ENCODE results near the gene MRPL33. TPM values are rescaled to one million over a fixed set of nuclear protein-coding genes. Genes with fewer than 3 reads are reported as not detected.

Gene MRPL33
- total and polyA plus RNA-seq, 2 experiments from 2014 or later, result 80.5 to 310 TPM

- Histone ChIP-seq H3F3A (replicated peaks; ENCODE audit: low read depth) (0 out of 2 replicates have a peak, but pooled peaks cover 4% of the 10 kb centered on the region), H3K9me2 (ENCODE audit: insufficient read depth) (no peaks in the 10 kb centered on the region), H4K20me1 (replicated peaks; ENCODE audit: insufficient read depth) (no peaks in the 10 kb centered on the region), H3K4me3 (no peak overlapping the region), H3K27me3 (ENCODE audit: insufficient read depth) (no peaks in the 10 kb centered on the region), H3K4me2 (no peak overlapping the region), H3K27ac (ENCODE audit: low read depth) (no peak overlapping the region), H3K36me3 (ENCODE audit: insufficient read depth) (no peaks in the 10 kb centered on the region), H3K79me2 (replicated peaks; ENCODE audit: insufficient read depth) (no peaks in the 10 kb centered on the region), H2AFZ (no peak overlapping the region), H3K4me1 (ENCODE audit: insufficient read depth) (peaks cover 15% of the 10 kb centered on the region)
- Mint-ChIP-seq H3K27ac (no peak overlapping the region), H3K36me3 (ENCODE audit: low read depth) (no peaks in the 10 kb centered on the region), H3K27me3 (ENCODE audit: insufficient read depth, low read depth, poor library complexity) (peaks cover 7% of the 10 kb centered on the region), H3K4me3 (no peak overlapping the region), H3K9me3 (no peaks in the 10 kb centered on the region), H3K4me1 (peaks cover 15% of the 10 kb centered on the region)
- ATAC-seq, result no peak
- DNase-seq (ENCODE audit: low spot score), result no peak
- TF ChIP-seq, protein P1, sequence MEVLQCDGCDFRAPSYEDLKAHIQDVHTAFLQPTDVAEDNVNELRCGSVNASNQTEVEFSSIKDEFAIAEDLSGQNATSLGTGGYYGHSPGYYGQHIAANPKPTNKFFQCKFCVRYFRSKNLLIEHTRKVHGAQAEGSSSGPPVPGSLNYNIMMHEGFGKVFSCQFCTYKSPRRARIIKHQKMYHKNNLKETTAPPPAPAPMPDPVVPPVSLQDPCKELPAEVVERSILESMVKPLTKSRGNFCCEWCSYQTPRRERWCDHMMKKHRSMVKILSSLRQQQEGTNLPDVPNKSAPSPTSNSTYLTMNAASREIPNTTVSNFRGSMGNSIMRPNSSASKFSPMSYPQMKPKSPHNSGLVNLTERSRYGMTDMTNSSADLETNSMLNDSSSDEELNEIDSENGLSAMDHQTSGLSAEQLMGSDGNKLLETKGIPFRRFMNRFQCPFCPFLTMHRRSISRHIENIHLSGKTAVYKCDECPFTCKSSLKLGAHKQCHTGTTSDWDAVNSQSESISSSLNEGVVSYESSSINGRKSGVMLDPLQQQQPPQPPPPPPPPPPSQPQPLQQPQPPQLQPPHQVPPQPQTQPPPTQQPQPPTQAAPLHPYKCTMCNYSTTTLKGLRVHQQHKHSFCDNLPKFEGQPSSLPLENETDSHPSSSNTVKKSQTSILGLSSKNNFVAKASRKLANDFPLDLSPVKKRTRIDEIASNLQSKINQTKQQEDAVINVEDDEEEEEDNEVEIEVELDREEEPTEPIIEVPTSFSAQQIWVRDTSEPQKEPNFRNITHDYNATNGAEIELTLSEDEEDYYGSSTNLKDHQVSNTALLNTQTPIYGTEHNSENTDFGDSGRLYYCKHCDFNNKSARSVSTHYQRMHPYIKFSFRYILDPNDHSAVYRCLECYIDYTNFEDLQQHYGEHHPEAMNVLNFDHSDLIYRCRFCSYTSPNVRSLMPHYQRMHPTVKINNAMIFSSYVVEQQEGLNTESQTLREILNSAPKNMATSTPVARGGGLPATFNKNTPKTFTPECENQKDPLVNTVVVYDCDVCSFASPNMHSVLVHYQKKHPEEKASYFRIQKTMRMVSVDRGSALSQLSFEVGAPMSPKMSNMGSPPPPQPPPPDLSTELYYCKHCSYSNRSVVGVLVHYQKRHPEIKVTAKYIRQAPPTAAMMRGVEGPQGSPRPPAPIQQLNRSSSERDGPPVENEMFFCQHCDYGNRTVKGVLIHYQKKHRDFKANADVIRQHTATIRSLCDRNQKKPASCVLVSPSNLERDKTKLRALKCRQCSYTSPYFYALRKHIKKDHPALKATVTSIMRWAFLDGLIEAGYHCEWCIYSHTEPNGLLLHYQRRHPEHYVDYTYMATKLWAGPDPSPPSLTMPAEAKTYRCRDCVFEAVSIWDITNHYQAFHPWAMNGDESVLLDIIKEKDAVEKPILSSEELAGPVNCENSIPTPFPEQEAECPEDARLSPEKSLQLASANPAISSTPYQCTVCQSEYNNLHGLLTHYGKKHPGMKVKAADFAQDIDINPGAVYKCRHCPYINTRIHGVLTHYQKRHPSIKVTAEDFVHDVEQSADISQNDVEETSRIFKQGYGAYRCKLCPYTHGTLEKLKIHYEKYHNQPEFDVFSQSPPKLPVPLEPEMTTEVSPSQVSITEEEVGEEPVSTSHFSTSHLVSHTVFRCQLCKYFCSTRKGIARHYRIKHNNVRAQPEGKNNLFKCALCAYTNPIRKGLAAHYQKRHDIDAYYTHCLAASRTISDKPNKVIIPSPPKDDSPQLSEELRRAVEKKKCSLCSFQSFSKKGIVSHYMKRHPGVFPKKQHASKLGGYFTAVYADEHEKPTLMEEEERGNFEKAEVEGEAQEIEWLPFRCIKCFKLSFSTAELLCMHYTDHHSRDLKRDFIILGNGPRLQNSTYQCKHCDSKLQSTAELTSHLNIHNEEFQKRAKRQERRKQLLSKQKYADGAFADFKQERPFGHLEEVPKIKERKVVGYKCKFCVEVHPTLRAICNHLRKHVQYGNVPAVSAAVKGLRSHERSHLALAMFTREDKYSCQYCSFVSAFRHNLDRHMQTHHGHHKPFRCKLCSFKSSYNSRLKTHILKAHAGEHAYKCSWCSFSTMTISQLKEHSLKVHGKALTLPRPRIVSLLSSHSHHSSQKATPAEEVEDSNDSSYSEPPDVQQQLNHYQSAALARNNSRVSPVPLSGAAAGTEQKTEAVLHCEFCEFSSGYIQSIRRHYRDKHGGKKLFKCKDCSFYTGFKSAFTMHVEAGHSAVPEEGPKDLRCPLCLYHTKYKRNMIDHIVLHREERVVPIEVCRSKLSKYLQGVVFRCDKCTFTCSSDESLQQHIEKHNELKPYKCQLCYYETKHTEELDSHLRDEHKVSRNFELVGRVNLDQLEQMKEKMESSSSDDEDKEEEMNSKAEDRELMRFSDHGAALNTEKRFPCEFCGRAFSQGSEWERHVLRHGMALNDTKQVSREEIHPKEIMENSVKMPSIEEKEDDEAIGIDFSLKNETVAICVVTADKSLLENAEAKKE (CRISPR knock-in tag; IDR thresholded peaks at IDR 0.05), result no peak
- no peak for TF ChIP-seq EZH2phosphoT487 (IDR thresholded peaks at IDR 0.05; ENCODE audit: unreplicated experiment)
Observed at GRCh38 chr2:27730980-27731691, 40.4 kb upstream of the MRPL33 start.

- H3K4me1 Mint-ChIP-seq, result peaks cover 19% of the 10 kb centered on the region
- Histone ChIP-seq H3K4me2 (peak overlapping the region; percentile 92), H3K9me2 (ENCODE audit: insufficient read depth) (0 out of 2 replicates have a peak, but pooled peaks cover 3% of the 10 kb centered on the region), H3K4me3 (peak overlapping the region; percentile 69; the same call in 1 of the 2 replicates), H3K4me1 (ENCODE audit: insufficient read depth) (peaks cover 17% of the 10 kb centered on the region), H3K27ac (ENCODE audit: low read depth) (no peak overlapping the region), H2AFZ (no peak overlapping the region), H4K20me1 (replicated peaks; ENCODE audit: insufficient read depth) (no peaks in the 10 kb centered on the region), H3K36me3 (ENCODE audit: insufficient read depth) (no peaks in the 10 kb centered on the region), H3K79me2 (replicated peaks; ENCODE audit: insufficient read depth) (no peaks in the 10 kb centered on the region), H3F3A (replicated peaks; ENCODE audit: low read depth) (0 out of 2 replicates have a peak, but pooled peaks cover 11% of the 10 kb centered on the region), H3K27me3 (ENCODE audit: insufficient read depth) (no peaks in the 10 kb centered on the region)
- ATAC-seq (no peak), DNase-seq (ENCODE audit: low spot score) (no peak)
- H3K27me3 Mint-ChIP-seq (ENCODE audit: insufficient read depth, low read depth, poor library complexity), result peaks cover 9% of the 10 kb centered on the region
- TF ChIP-seq STAT1 (IDR thresholded peaks at IDR 0.05; ENCODE audit: unreplicated experiment), result no peak
- TF ChIP-seq POLR2AphosphoS5 (IDR thresholded peaks at IDR 0.05; ENCODE audit: low read depth), result no peak
- TF ChIP-seq CREB1 (CRISPR knock-in tag; IDR thresholded peaks at IDR 0.05; ENCODE audit: low read depth), result no peak
- TF ChIP-seq, protein P2, sequence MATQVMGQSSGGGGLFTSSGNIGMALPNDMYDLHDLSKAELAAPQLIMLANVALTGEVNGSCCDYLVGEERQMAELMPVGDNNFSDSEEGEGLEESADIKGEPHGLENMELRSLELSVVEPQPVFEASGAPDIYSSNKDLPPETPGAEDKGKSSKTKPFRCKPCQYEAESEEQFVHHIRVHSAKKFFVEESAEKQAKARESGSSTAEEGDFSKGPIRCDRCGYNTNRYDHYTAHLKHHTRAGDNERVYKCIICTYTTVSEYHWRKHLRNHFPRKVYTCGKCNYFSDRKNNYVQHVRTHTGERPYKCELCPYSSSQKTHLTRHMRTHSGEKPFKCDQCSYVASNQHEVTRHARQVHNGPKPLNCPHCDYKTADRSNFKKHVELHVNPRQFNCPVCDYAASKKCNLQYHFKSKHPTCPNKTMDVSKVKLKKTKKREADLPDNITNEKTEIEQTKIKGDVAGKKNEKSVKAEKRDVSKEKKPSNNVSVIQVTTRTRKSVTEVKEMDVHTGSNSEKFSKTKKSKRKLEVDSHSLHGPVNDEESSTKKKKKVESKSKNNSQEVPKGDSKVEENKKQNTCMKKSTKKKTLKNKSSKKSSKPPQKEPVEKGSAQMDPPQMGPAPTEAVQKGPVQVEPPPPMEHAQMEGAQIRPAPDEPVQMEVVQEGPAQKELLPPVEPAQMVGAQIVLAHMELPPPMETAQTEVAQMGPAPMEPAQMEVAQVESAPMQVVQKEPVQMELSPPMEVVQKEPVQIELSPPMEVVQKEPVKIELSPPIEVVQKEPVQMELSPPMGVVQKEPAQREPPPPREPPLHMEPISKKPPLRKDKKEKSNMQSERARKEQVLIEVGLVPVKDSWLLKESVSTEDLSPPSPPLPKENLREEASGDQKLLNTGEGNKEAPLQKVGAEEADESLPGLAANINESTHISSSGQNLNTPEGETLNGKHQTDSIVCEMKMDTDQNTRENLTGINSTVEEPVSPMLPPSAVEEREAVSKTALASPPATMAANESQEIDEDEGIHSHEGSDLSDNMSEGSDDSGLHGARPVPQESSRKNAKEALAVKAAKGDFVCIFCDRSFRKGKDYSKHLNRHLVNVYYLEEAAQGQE (IDR thresholded peaks at IDR 0.05; ENCODE audit: unreplicated experiment), result no peak
- no peak for TF ChIP-seq EZH2phosphoT487 (IDR thresholded peaks at IDR 0.05; ENCODE audit: unreplicated experiment)
- no peak for TF ChIP-seq EZH2 (IDR thresholded peaks at IDR 0.05; ENCODE audit: low read depth, unreplicated experiment)
- peak overlapping the region; percentile 77; the same call in 2 of the 3 replicates for H3K4me3 Mint-ChIP-seq
- no peaks in the 10 kb centered on the region; the same call in 2 of the 3 replicates for H3K36me3 Mint-ChIP-seq (ENCODE audit: low read depth)
- H3K27ac Mint-ChIP-seq, result no peak overlapping the region
- peaks cover 8% of the 10 kb centered on the region; the same call in 1 of the 3 replicates for H3K9me3 Mint-ChIP-seq
Observed at GRCh38 chr2:27734305-27734704, 37.2 kb upstream of the MRPL33 start.
